H1 (cell line): ENCODE measurements around the gene LRIT2. TPM values are rescaled to one million over a fixed set of nuclear protein-coding genes. Genes with fewer than 3 reads are reported as not detected.

Source experiments
- CTCF ChIA-PET: fragments of 300-600 bp; sonication (Branson Sonifier 250); formaldehyde crosslinking; loops from one replicate; lab custom pipeline; 2021; ENCODE audit not compliant: partially characterized antibody; lab: Charles Lee
- POLR2A ChIA-PET: fragments of 300-600 bp; sonication (Branson Sonifier 250); formaldehyde crosslinking; loops from one replicate; lab custom pipeline; 2021; ENCODE audit warnings: inconsistent platforms; ENCODE audit not compliant: partially characterized antibody; lab: Charles Lee
- DNase-seq, 2 experiments: peaks; one replicate each; pipeline versions ENCODE4 v3.0.0 to v3.0.0-alpha.2; 2010 to 2022; ENCODE audit warnings: low spot score in 2 of 2, low read depth in 1 of 2, mixed read lengths in 1 of 2
- FAIRE-seq: peaks from 2 replicates; lab custom pipeline; 2011; peaks lifted over from hg19 to GRCh38; lab: Jason Lieb, UNC
- H2AFZ ChIP-seq: 2 replicates; pipeline ENCODE4 v1.8.1; 2012; ENCODE audit warnings: low read length, inconsistent platforms
- H2AK5ac ChIP-seq: 2 replicates; pipeline ENCODE4 v1.6.1; 2013; ENCODE audit warnings: low read depth, low read length
- H2BK120ac ChIP-seq: replicated peaks from 2 replicates; pipeline ENCODE3; 2013; ENCODE audit warnings: low read depth, low read length, inconsistent platforms
- H2BK12ac ChIP-seq: 2 replicates; pipeline ENCODE4 v1.6.1; 2013; ENCODE audit warnings: low read depth, low read length
- H2BK15ac ChIP-seq: 2 replicates; pipeline ENCODE4 v1.6.1; 2013; ENCODE audit warnings: low read length
- H2BK20ac ChIP-seq: 2 replicates; pipeline ENCODE4 v1.6.1; 2013; ENCODE audit warnings: low read length
- H2BK5ac ChIP-seq: 2 replicates; pipeline ENCODE4 v1.6.1; 2013; ENCODE audit warnings: low read depth, low read length
- H3K14ac ChIP-seq: 2 replicates; pipeline ENCODE4 v1.6.1; 2013; ENCODE audit warnings: inconsistent platforms; ENCODE audit not compliant: insufficient read length
- H3K18ac ChIP-seq: 2 replicates; pipeline ENCODE4 v1.6.1; 2013; ENCODE audit warnings: low read length; ENCODE audit errors: extremely low read depth
- H3K23ac ChIP-seq: 2 replicates; pipeline ENCODE4 v1.6.1; 2013; ENCODE audit warnings: inconsistent platforms; ENCODE audit not compliant: insufficient read length
- H3K23me2 ChIP-seq: 2 replicates; pipeline ENCODE4 v1.6.1; 2013; ENCODE audit warnings: low read depth, low read length
- H3K27ac ChIP-seq: 2 replicates; pipeline ENCODE4 v1.6.1; 2011; ENCODE audit warnings: low read depth, low read length, inconsistent platforms
- H3K27me3 ChIP-seq, 4 experiments: replicated peaks in 1 of 4; 1 replicate in 1 of 4; 2 replicates in 3 of 4; pipeline versions ENCODE4 v1.6.1 to v1.8.1; 2011 to 2013; ENCODE audit warnings: low read length in 3 of 4, mild to moderate bottlenecking in 3 of 4, inconsistent platforms in 2 of 4, mixed read lengths in 2 of 4, moderate library complexity in 1 of 4; ENCODE audit not compliant: control insufficient read depth in 3 of 4, insufficient read depth in 3 of 4; ENCODE audit errors: extremely low read depth in 1 of 4
- H3K36me3 ChIP-seq, 4 experiments: 2 replicates each; pipeline versions ENCODE4 v1.6.1 to v1.8.1; 2011 to 2013; ENCODE audit warnings: mild to moderate bottlenecking in 4 of 4, low read length in 3 of 4, moderate library complexity in 2 of 4, control low read depth in 1 of 4, inconsistent platforms in 1 of 4; ENCODE audit not compliant: insufficient read depth in 4 of 4, control insufficient read depth in 2 of 4
- H3K4ac ChIP-seq: replicated peaks from 2 replicates; pipeline ENCODE3; 2013; ENCODE audit warnings: low read length, low read depth, mixed read lengths, inconsistent platforms; ENCODE audit not compliant: insufficient read length
- H3K4me1 ChIP-seq, 4 experiments: replicated peaks in 1 of 4; 1 replicate in 1 of 4; 2 replicates in 3 of 4; pipeline versions ENCODE4 v1.6.1 to v1.8.1; 2011 to 2013; ENCODE audit warnings: low read length in 3 of 4, inconsistent platforms in 2 of 4, mixed read lengths in 1 of 4; ENCODE audit not compliant: insufficient read depth in 4 of 4, control insufficient read depth in 3 of 4
- H3K4me2 ChIP-seq, 2 experiments: 2 replicates each; pipeline versions ENCODE4 v1.6.1 to v1.8.1; 2011 to 2013; ENCODE audit warnings: low read depth in 2 of 2, low read length in 2 of 2, control low read depth in 1 of 2, inconsistent platforms in 1 of 2, mild to moderate bottlenecking in 1 of 2; ENCODE audit not compliant: insufficient read depth in 1 of 2
- H3K4me3 ChIP-seq, 4 experiments: fragments of 200-600, 300-600 bp in 1 of 4; sonication (generic), shearing (Covaris generic), sonication (Bioruptor Twin) in 1 of 4; 2 replicates each; pipeline versions ENCODE4 v1.5.1 to v1.8.1; 2011 to 2016; ENCODE audit warnings: low read length in 4 of 4, low read depth in 3 of 4, control low read depth in 2 of 4, inconsistent platforms in 2 of 4, mild to moderate bottlenecking in 2 of 4, mixed read lengths in 1 of 4, moderate library complexity in 1 of 4; ENCODE audit not compliant: insufficient read depth in 2 of 4; ENCODE audit errors: extremely low read depth in 1 of 4
- H3K56ac ChIP-seq: replicated peaks from 2 replicates; pipeline ENCODE3; 2013; ENCODE audit warnings: low read depth, mild to moderate bottlenecking, mixed read lengths, low read length, inconsistent platforms; ENCODE audit not compliant: insufficient read length
- H3K79me1 ChIP-seq: 2 replicates; pipeline ENCODE4 v1.6.1; 2013; ENCODE audit warnings: low read depth, low read length, control low read depth
- H3K79me2 ChIP-seq, 2 experiments: 2 replicates each; pipeline versions ENCODE4 v1.6.1 to v1.8.1; 2012 to 2013; ENCODE audit warnings: low read length in 2 of 2, mild to moderate bottlenecking in 2 of 2, inconsistent platforms in 1 of 2; ENCODE audit not compliant: insufficient read depth in 2 of 2, control insufficient read depth in 1 of 2
- H3K9ac ChIP-seq, 4 experiments: replicated peaks in 1 of 4; 1 replicate in 1 of 4; 2 replicates in 3 of 4; pipeline versions ENCODE4 v1.6.1 to v1.8.1; 2011 to 2013; ENCODE audit warnings: low read depth in 3 of 4, low read length in 3 of 4, control low read depth in 2 of 4, mild to moderate bottlenecking in 2 of 4, moderate library complexity in 2 of 4, inconsistent platforms in 1 of 4; ENCODE audit errors: extremely low read depth in 1 of 4
- H3K9me3 ChIP-seq, 2 experiments: 2 replicates each; pipeline versions ENCODE4 v1.6.1 to v1.8.1; 2012 to 2013; ENCODE audit warnings: mild to moderate bottlenecking in 2 of 2, moderate library complexity in 2 of 2, control low read depth in 1 of 2, inconsistent platforms in 1 of 2, low read depth in 1 of 2, low read length in 1 of 2, mixed read lengths in 1 of 2; ENCODE audit not compliant: insufficient read depth in 2 of 2
- H4K20me1 ChIP-seq, 2 experiments: replicated peaks in 1 of 2; 2 replicates each; pipeline versions ENCODE3 to v1.8.1; 2011 to 2013; ENCODE audit warnings: inconsistent platforms in 2 of 2, low read length in 2 of 2, mild to moderate bottlenecking in 1 of 2; ENCODE audit not compliant: insufficient read depth in 2 of 2, control insufficient read depth in 1 of 2
- H4K5ac ChIP-seq: 2 replicates; pipeline ENCODE4 v1.6.1; 2013; ENCODE audit warnings: low read length, low read depth, mixed read lengths, inconsistent platforms; ENCODE audit not compliant: insufficient read length
- H4K8ac ChIP-seq: 2 replicates; pipeline ENCODE4 v1.8.0; 2013; ENCODE audit warnings: mild to moderate bottlenecking, moderate library complexity, low read length, inconsistent platforms; ENCODE audit not compliant: insufficient read depth; ENCODE audit errors: extremely low read depth
- H4K91ac ChIP-seq: replicated peaks from 2 replicates; pipeline ENCODE3; 2013; ENCODE audit warnings: low read length, mixed read lengths, inconsistent platforms; ENCODE audit not compliant: insufficient read length
- BACH1 ChIP-seq: IDR thresholded peaks from 2 replicates; pipeline ENCODE4 v1.6.1; 2012; ENCODE audit warnings: low read length, improper control_type of control experiment
- BRCA1 ChIP-seq: IDR thresholded peaks from 2 replicates; pipeline ENCODE4 v1.6.1; 2012; ENCODE audit warnings: low read depth, low read length, improper control_type of control experiment
- CEBPB ChIP-seq: IDR thresholded peaks from 2 replicates; pipeline ENCODE4 v1.6.1; 2012; ENCODE audit warnings: low read depth, low read length
- CREB1 ChIP-seq: IDR thresholded peaks from 2 replicates; pipeline ENCODE4 v1.6.1; 2012; ENCODE audit warnings: inconsistent platforms
- EGR1 ChIP-seq: IDR thresholded peaks from 2 replicates; pipeline ENCODE4 v1.6.1; 2011; ENCODE audit warnings: low read depth, low read length, borderline replicate concordance
- EP300 ChIP-seq, 2 experiments: IDR thresholded peaks; 1 replicate in 1 of 2; 2 replicates in 1 of 2; pipeline ENCODE4 v1.6.1; 2011 to 2012; ENCODE audit warnings: low read depth in 2 of 2, low read length in 2 of 2, mild to moderate bottlenecking in 2 of 2, borderline replicate concordance in 1 of 2, inconsistent platforms in 1 of 2, moderate library complexity in 1 of 2
- JUND ChIP-seq: IDR thresholded peaks from 2 replicates; pipeline ENCODE4 v1.6.1; 2011; ENCODE audit warnings: mild to moderate bottlenecking, improper control_type of control experiment, low read length
- MAFK ChIP-seq: IDR thresholded peaks from 2 replicates; pipeline ENCODE4 v1.6.1; 2012; ENCODE audit warnings: low read depth, mild to moderate bottlenecking, improper control_type of control experiment, low read length
- POLR2AphosphoS5 ChIP-seq: IDR thresholded peaks from 2 replicates; pipeline ENCODE4 v1.6.1; 2011; ENCODE audit warnings: low read depth, low read length
- RFX5 ChIP-seq: IDR thresholded peaks from 2 replicates; pipeline ENCODE4 v1.6.1; 2011; ENCODE audit warnings: low read depth, low read length, improper control_type of control experiment, borderline replicate concordance
- SIRT6 ChIP-seq: IDR thresholded peaks from one replicate; pipeline ENCODE4 v1.7.1; 2012; ENCODE audit warnings: low read length, inconsistent platforms
- TAF7 ChIP-seq: optimal IDR thresholded peaks from 2 replicates; pipeline ENCODE3; 2011; ENCODE audit warnings: low read depth, mild to moderate bottlenecking, inconsistent platforms, low read length, moderate library complexity, borderline replicate concordance
- YY1 ChIP-seq: IDR thresholded peaks from 2 replicates; pipeline ENCODE4 v1.6.1; 2011; ENCODE audit warnings: low read depth, mild to moderate bottlenecking, low read length
- WGBS, 2 experiments: shearing (Covaris generic) in 1 of 2; methylation state at CpG; one replicate each; pipeline versions ENCODE4 v1.1.6 to v1.1.7; 2013 to 2015; ENCODE audit warnings: low lambda C conversion rate in 2 of 2, mixed read lengths in 2 of 2, inconsistent platforms in 1 of 2, low coverage in 1 of 2, missing lambda C conversion rate in 1 of 2; ENCODE audit not compliant: insufficient replicate concordance in 2 of 2, insufficient coverage in 1 of 2, insufficient read length in 1 of 2; ENCODE audit errors: extremely low coverage in 1 of 2, missing lambda C conversion rate in 1 of 2; 5-methylcytosine and 5-hydroxymethylcytosine counted together
- polyA plus RNA-seq, 7 experiments: library from polyadenylated mRNA; depleted of rRNA in 3 of 7; stranded (reverse) in 5 of 7; unstranded in 2 of 7; fragments of >200 nt in 5 of 7; fragments of 200-250 nt in 2 of 7; gene quantifications; 1 replicate in 5 of 7; 2 replicates in 1 of 7; 4 replicates in 1 of 7; pipeline versions ENCODE4 v1.2.1 to v1.2.3, GENCODE V29; 2011 to 2013; ENCODE audit warnings: missing spikeins in 2 of 7, mixed read lengths in 2 of 7
- total RNA-seq: library from RNA; stranded (reverse); fragmentation: NEBNext Ultra II Directional; extraction: Animal tissue kit (Norgen Biotek cat#: 25700); gene quantifications from 2 replicates; pipeline ENCODE4 v1.2.1, GENCODE V29; 2021
- TF ChIP-seq, protein P1 (sequence below): IDR thresholded peaks from 2 replicates; pipeline ENCODE4 v1.6.1; 2011; ENCODE audit warnings: low read length, improper control_type of control experiment

Gene LRIT2
- total and polyA plus RNA-seq, 2 of the 8 experiments (the other 6 are each of a cell fraction or from before 2014, with no cell fraction given) = not detected

DNA sequence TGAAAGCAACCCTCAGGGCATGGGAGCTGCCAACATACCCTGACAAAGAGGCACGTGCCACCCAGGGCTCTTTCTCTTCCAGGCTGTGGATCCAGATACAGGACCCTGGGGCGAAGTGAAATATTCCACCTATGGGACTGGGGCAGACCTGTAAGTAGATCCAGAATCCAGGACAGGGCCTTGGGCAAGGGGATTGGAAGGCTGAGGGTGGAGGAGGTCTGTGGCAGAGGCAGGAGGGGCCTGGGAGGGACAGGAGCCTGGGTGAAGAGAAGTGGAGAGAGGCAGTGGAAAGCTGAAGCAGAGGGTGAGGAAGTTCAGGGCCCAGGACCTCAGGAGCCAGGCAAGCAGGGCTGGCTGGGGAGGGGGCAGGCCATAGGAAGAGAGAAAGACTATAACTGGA is 13.8 kb downstream of the LRIT2 start:
- no peaks in the 10 kb centered on the region for H3K79me2 ChIP-seq
- no peaks in the 10 kb centered on the region for H3K27me3 ChIP-seq
- no peak overlapping the region for H3K4me3 ChIP-seq
- H3K4me1 ChIP-seq = peaks cover 0 to 4% (median 0%) of the 10 kb centered on the region in 4 experiments; a peak in 1 of 7 replicates
- H3K36me3 ChIP-seq = no peaks in the 10 kb centered on the region
- DNase-seq (no peak), FAIRE-seq (no peak)
- POLR2A ChIA-PET = no interaction called here
- no peaks in the 10 kb centered on the region for H3K23me2 ChIP-seq
- H2AFZ ChIP-seq = no peak overlapping the region
- no peak overlapping the region for H3K56ac ChIP-seq
- no peak overlapping the region for H2AK5ac ChIP-seq
- H3K4me2 ChIP-seq = no peak overlapping the region
- 84% methylated on average over 2 of the region's 2 CpGs; no CpG with 5 or more reads in 1 of the 2 experiments for WGBS, 2 experiments
- H4K91ac ChIP-seq = no peak overlapping the region
- H4K8ac ChIP-seq = no peak overlapping the region
- no peak overlapping the region for H3K23ac ChIP-seq
- no peak overlapping the region for H2BK5ac ChIP-seq
- H3K79me1 ChIP-seq = no peaks in the 10 kb centered on the region
- H3K18ac ChIP-seq = no peak overlapping the region
- H2BK12ac ChIP-seq = no peak overlapping the region
- no peak overlapping the region for H3K4ac ChIP-seq
- H2BK120ac ChIP-seq = no peak overlapping the region
- H4K20me1 ChIP-seq = no peaks in the 10 kb centered on the region
- CTCF ChIA-PET = interaction anchor here (0.6 to 8.8 kb wide), 17 partner anchors 7 to 340 kb away, joined by 3 to 113 read pairs (median 4); no protein-coding TSS in a partner anchor
- no peak overlapping the region for H3K14ac ChIP-seq
- H2BK15ac ChIP-seq = no peak overlapping the region
- no peak overlapping the region for H3K9ac ChIP-seq
- H3K27ac ChIP-seq = no peak overlapping the region
- H2BK20ac ChIP-seq = no peak overlapping the region
- H4K5ac ChIP-seq = no peak overlapping the region
- no peaks in the 10 kb centered on the region for H3K9me3 ChIP-seq
- TF ChIP-seq EGR1 = no peak
- TF ChIP-seq YY1 = no peak
- no peak for TF ChIP-seq JUND
- TF ChIP-seq MAFK = no peak
- TF ChIP-seq CEBPB = no peak
- TF ChIP-seq EP300 (IDR thresholded peaks at IDR 0.05; ENCODE audit: borderline replicate concordance in 1 of 2, low read depth in 2 of 2, low read length in 2 of 2) = no peak
- no peak for TF ChIP-seq RFX5
- no peak for TF ChIP-seq CREB1
- TF ChIP-seq SIRT6 = no peak
- TF ChIP-seq TAF7 = no peak
- no peak for TF ChIP-seq POLR2AphosphoS5
- no peak for TF ChIP-seq BRCA1
- TF ChIP-seq, protein P1, sequence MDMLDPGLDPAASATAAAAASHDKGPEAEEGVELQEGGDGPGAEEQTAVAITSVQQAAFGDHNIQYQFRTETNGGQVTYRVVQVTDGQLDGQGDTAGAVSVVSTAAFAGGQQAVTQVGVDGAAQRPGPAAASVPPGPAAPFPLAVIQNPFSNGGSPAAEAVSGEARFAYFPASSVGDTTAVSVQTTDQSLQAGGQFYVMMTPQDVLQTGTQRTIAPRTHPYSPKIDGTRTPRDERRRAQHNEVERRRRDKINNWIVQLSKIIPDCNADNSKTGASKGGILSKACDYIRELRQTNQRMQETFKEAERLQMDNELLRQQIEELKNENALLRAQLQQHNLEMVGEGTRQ = no peak
- TF ChIP-seq BACH1 = no peak
